ENCODE data around the gene SIX3. TPM values are rescaled to one million over a fixed set of nuclear protein-coding genes. Genes with fewer than 3 reads are reported as not detected.

The SIX3 gene
- total RNA-seq, 2 donors from 2014 or later = not detected

DNA sequence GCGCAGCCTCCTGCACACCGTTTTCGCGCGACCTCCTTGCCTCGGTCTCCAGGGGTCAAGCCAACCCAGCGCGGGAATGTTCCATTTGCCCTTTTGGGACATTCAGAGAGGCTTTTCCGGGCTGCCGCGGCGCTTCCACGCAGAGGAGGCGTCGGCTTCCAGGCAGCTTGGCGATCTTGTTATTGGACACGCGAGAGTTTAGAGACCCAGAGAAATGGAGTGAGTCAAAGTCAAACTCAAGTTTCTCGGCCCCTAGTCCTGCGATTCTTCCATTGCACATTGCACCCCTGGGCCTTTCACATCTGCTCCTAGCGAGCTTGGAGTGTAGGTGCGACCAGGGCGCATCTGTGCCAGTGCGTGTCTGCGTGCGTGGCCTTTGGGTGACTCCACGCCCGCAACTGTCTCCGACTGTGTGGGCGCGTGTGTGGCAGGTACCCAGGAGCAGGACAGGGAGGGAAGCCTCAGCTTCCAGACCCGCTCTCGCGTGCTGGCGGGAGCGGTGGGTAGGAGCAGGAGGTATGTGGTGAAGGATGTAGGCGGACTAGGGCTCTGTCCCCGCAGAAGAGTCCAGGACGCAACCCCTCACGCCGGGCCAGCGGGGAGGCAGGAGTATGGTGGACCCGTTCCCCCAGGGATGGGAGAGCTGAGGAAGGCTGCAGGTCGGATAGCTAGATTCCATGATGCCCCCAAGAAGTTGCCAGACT lies 13.5 kb downstream of the SIX3 start:
- no peak for DNase-seq (ENCODE audit: low spot score)
- TF ChIP-seq, protein P1, sequence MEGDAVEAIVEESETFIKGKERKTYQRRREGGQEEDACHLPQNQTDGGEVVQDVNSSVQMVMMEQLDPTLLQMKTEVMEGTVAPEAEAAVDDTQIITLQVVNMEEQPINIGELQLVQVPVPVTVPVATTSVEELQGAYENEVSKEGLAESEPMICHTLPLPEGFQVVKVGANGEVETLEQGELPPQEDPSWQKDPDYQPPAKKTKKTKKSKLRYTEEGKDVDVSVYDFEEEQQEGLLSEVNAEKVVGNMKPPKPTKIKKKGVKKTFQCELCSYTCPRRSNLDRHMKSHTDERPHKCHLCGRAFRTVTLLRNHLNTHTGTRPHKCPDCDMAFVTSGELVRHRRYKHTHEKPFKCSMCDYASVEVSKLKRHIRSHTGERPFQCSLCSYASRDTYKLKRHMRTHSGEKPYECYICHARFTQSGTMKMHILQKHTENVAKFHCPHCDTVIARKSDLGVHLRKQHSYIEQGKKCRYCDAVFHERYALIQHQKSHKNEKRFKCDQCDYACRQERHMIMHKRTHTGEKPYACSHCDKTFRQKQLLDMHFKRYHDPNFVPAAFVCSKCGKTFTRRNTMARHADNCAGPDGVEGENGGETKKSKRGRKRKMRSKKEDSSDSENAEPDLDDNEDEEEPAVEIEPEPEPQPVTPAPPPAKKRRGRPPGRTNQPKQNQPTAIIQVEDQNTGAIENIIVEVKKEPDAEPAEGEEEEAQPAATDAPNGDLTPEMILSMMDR (IDR thresholded peaks at IDR 0.05) = no peak
- H3K27me3 ChIP-seq = peaks cover 22 to 26% of the 10 kb centered on the region in 2 donors
- H3K36me3 ChIP-seq = no peaks in the 10 kb centered on the region
- no peaks in the 10 kb centered on the region for H3K9me3 ChIP-seq
- H3K4me1 ChIP-seq = peaks cover 0 to 34% of the 10 kb centered on the region in 2 donors
- H3K27ac ChIP-seq = no peak overlapping the region
- peak overlapping the region in 1 of 2 donors; percentile 35 for H3K4me3 ChIP-seq

DNA sequence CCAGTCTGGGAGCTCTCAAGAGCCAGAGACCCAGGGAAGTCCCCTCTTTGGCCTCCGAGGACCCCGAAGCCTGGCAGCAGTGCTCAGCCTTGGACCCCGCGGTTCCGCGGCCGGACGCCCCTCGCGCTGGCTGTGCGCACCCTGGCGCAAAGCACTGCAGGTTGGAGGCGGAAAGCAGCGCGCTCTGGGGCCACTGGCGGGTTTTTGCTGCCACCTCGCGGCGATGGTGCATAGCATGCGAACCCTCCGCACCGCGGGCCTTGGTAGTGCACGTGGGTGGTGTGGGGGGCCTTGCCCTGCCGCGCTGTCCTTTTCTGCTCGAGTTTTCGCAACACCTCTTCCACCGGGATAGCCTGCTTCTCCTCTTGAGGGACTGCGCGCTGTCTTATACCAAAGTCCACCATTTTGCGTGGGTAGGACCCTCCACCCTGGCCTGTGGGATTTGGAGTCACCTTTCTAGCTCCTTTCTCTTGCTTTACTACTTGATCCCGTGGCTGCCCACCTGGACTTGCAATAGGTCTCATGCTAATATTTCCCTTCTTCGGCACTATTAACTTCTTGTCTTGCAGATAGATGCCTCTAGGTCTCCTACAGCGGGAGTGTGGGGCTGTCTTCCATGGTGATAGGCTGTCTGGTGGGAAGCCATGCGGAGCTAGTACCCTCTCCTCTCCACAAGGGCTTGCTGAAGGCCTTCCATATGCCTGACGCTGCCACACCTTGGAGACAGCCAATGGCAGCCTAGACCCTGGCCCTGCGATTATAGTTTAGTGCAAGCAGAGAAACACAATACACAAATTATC lies 14.3 kb downstream of the SIX3 start:
- Histone ChIP-seq H3K27me3 (peaks cover 18 to 26% of the 10 kb centered on the region in 2 donors), H3K4me1 (peaks cover 0 to 34% of the 10 kb centered on the region in 2 donors), H3K36me3 (no peaks in the 10 kb centered on the region), H3K9me3 (no peaks in the 10 kb centered on the region), H3K27ac (no peak overlapping the region), H3K4me3 (peak overlapping the region in 1 of 2 donors; percentile 35)
- TF ChIP-seq, protein P1 (IDR thresholded peaks at IDR 0.05) = peak; percentile 88 to 93
- DNase-seq (ENCODE audit: low spot score) = peak; percentile 66

DNA sequence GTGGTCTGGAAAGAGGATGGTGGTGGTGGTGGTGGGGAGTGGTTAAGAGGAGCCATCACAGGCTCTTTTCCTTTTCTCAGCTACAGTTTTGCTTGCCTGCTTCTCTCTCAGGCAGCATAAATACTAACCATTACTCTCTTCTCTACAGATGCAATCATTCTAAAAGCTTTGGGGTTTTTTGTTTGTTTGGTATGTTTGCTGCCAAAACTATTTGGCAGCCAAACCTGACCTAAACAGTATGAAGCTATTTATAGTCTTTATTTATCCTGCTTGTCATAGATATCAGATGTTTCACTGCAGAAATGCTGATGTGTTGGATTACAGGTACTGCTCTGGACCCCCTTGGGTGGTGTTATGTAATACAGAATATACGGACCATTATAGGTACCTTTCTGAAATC lies 15.3 kb downstream of the SIX3 start:
- TF ChIP-seq, protein P1 (IDR thresholded peaks at IDR 0.05) = no peak
- no peak for DNase-seq (ENCODE audit: low spot score)
- no peak overlapping the region for H3K4me3 ChIP-seq
- peaks cover 18 to 24% of the 10 kb centered on the region in 2 donors for H3K27me3 ChIP-seq
- H3K9me3 ChIP-seq = no peaks in the 10 kb centered on the region
- peaks cover 0 to 31% of the 10 kb centered on the region in 2 donors for H3K4me1 ChIP-seq
- H3K36me3 ChIP-seq = no peaks in the 10 kb centered on the region
- H3K27ac ChIP-seq = no peak overlapping the region

DNA sequence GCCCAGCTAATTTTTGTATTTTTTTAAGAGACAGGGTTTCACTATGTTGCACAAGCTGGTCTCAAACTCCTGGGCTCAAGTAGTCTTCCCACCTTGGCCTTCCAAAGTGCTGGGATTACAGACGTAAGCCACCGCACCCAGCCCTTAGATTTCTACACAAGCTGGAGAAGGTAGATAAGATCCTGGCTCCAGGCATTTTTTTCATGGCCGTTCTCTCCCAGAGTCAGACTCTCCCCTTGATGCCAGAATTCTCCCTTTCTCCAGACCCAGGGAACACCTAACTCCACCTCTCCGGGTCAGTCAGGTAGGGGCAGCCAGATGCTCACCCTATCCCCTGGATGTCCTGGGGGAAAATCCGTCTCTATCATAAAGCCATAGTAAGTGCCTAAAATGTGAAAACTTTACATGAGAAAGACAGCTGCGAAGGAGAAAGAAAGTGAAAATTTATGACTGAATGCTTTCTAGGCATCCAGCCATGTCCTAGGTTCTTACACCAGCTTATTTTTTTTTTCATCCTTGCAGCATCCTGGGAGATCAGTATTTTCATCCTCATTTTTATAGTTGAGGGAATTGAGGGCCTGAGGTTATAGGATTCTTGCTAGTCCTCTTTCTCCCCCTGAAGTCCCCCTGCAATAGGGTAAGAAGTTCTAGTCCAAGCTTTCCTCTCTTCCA lies 16.3 kb downstream of the SIX3 start:
- Histone ChIP-seq H3K9me3 (no peaks in the 10 kb centered on the region), H3K4me3 (no peak overlapping the region), H3K27ac (no peak overlapping the region), H3K4me1 (peaks cover 0 to 22% of the 10 kb centered on the region in 2 donors), H3K36me3 (no peaks in the 10 kb centered on the region), H3K27me3 (peaks cover 12 to 14% of the 10 kb centered on the region in 2 donors)
- no peak for DNase-seq (ENCODE audit: low spot score)
- TF ChIP-seq, protein P1 (IDR thresholded peaks at IDR 0.05) = no peak

DNA sequence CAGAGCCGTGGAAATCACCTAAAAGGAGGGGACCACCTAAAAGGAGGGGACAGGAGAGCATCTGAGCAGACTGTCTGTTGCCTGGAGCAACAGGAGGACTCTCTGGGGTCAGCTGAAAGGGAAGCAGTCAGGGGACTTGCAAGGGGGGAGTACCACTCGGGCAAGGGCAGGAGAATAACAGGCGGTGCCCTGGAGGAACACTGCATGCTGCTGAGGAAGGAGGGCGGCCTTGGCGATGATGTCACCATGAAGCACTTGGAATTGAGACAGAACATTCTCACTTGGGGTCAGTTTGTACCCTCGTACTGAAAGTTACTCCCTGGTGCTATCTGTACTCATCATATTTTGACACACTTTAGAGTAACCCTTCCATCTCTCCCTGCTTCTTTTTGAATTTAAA lies 18.4 kb downstream of the SIX3 start:
- DNase-seq (ENCODE audit: low spot score) = no peak
- H3K27me3 ChIP-seq = peaks cover 4 to 6% of the 10 kb centered on the region in 2 donors
- H3K9me3 ChIP-seq = no peaks in the 10 kb centered on the region
- no peak overlapping the region for H3K4me3 ChIP-seq
- H3K36me3 ChIP-seq = no peaks in the 10 kb centered on the region
- TF ChIP-seq, protein P1 (IDR thresholded peaks at IDR 0.05) = no peak
- H3K4me1 ChIP-seq = peaks cover 0 to 10% of the 10 kb centered on the region in 2 donors
- H3K27ac ChIP-seq = no peak overlapping the region
